OCI-LY1 (cell line): ENCODE results near the gene MRPL43.

Experiments
- H2AFZ ChIP-seq: fragments of 200-600 bp; sonication (generic), shearing (Covaris generic); 2 replicates; pipeline ENCODE4 v1.6.0; 2014; ENCODE audit warnings: antibody characterized with exemption, mild to moderate bottlenecking, low read length
- H3F3A ChIP-seq: fragments of 200-600 bp; sonication (generic), shearing (Covaris generic); 2 replicates; pipeline ENCODE4 v1.6.0; 2014; ENCODE audit warnings: mild to moderate bottlenecking, antibody characterized with exemption, low read length, moderate library complexity; ENCODE audit not compliant: insufficient read depth
- H3K27ac ChIP-seq: fragments of 200-600 bp; sonication (generic); 2 replicates; pipeline ENCODE4 v1.5.1; 2014; ENCODE audit warnings: low read length, mixed run types, mild to moderate bottlenecking, low read depth; ENCODE audit not compliant: poor library complexity, severe bottlenecking
- H3K27me3 ChIP-seq: fragments of 200-600 bp; sonication (generic); 2 replicates; pipeline ENCODE4 v1.6.0; 2014; ENCODE audit warnings: antibody characterized with exemption, mild to moderate bottlenecking, low read length, moderate library complexity; ENCODE audit not compliant: insufficient read depth
- H3K36me3 ChIP-seq: fragments of 200-600 bp; sonication (generic); 2 replicates; pipeline ENCODE4 v1.6.1; 2014; ENCODE audit warnings: mild to moderate bottlenecking, antibody characterized with exemption, low read length, moderate library complexity, mixed read lengths; ENCODE audit not compliant: insufficient read depth
- H3K4me1 ChIP-seq: fragments of 200-600 bp; sonication (generic); 2 replicates; pipeline ENCODE4 v1.5.1; 2014; ENCODE audit warnings: mild to moderate bottlenecking, low read length, moderate library complexity; ENCODE audit not compliant: insufficient read depth, severe bottlenecking
- H3K4me2 ChIP-seq: fragments of 200-600 bp; sonication (generic), shearing (Covaris generic); 2 replicates; pipeline ENCODE4 v1.6.1; 2014; ENCODE audit warnings: low read length
- H3K4me3 ChIP-seq: fragments of 200-600 bp; sonication (generic); 2 replicates; pipeline ENCODE4 v1.5.1; 2014; ENCODE audit warnings: low read length, low read depth, mild to moderate bottlenecking, mixed read lengths; ENCODE audit not compliant: poor library complexity, severe bottlenecking
- H3K79me2 ChIP-seq: fragments of 200-600 bp; shearing (Covaris generic); 2 replicates; pipeline ENCODE4 v1.6.1; 2016; ENCODE audit warnings: mixed run types, low read length, mixed read lengths; ENCODE audit not compliant: insufficient read depth
- H3K9ac ChIP-seq: fragments of 200-600 bp; sonication (generic), shearing (Covaris generic); 2 replicates; pipeline ENCODE4 v1.6.1; 2014; ENCODE audit warnings: mild to moderate bottlenecking, low read length, mixed read lengths
- H3K9me2 ChIP-seq: fragments of 200-600 bp; sonication (generic), shearing (Covaris generic); 2 replicates; pipeline ENCODE4 v1.6.1; 2014; ENCODE audit warnings: low read depth, mild to moderate bottlenecking, low read length, mixed read lengths
- H3K9me3 ChIP-seq: fragments of 200-600 bp; shearing (Covaris generic); 2 replicates; pipeline ENCODE4 v1.6.1; 2014; ENCODE audit warnings: low read length, mixed read lengths
- H4K20me1 ChIP-seq: fragments of 200-600 bp; sonication (generic), shearing (Covaris generic); 2 replicates; pipeline ENCODE4 v1.6.0; 2016; ENCODE audit warnings: mild to moderate bottlenecking, low read length; ENCODE audit not compliant: insufficient read depth
- CTCF ChIP-seq: fragments of 200-600 bp; sonication (generic), shearing (Covaris generic); IDR thresholded peaks from 2 replicates; pipeline ENCODE4 v1.5.1; 2017; ENCODE audit warnings: mild to moderate bottlenecking, antibody characterized with exemption, low read length, moderate library complexity, mixed read lengths
- EZH2 ChIP-seq: fragments of 200-600 bp; sonication (generic), shearing (Covaris generic); IDR thresholded peaks from 2 replicates; pipeline ENCODE4 v1.8.0; 2017; ENCODE audit warnings: borderline replicate concordance, mixed run types, mild to moderate bottlenecking, antibody characterized with exemption, low read length, moderate library complexity, mixed read lengths

MRPL43 gene

GRCh38 chr10:100999742-101000126 is 12.4 kb upstream of the MRPL43 start, which contains the start of gene LZTS2:
TSS of gene LZTS2 (plus strand) at chr10:100999808. CDS start at chr10:101002539, 2,731 bp downstream.
- TF ChIP-seq EZH2 = no peak
- TF ChIP-seq CTCF = no peak
- Histone ChIP-seq H3K27me3 (no peaks in the 10 kb centered on the region), H3K36me3 (peaks cover under 1% of the 10 kb centered on the region; the same call in 1 of the 2 replicates), H3K9me3 (no peaks in the 10 kb centered on the region), H3K9ac (peak within 1 kb of the TSS; percentile 88), H3K79me2 (no peaks in the 10 kb centered on the region), H3K4me3 (peak within 1 kb of the TSS; percentile 92), H3K9me2 (no peaks in the 10 kb centered on the region), H3K4me2 (peak within 1 kb of the TSS; percentile 89), H2AFZ (no peak within 1 kb of the TSS), H3K27ac (peak within 1 kb of the TSS; percentile 97), H3K4me1 (peaks cover 18% of the 10 kb centered on the region), H4K20me1 (no peaks in the 10 kb centered on the region), H3F3A (no peaks in the 10 kb centered on the region; the same call in 1 of the 2 replicates)

- no peaks in the 10 kb centered on the region for H4K20me1 ChIP-seq
- H3K9me2 ChIP-seq = no peaks in the 10 kb centered on the region
- H3K79me2 ChIP-seq = no peaks in the 10 kb centered on the region
Measured at GRCh38 chr10:100998991-100999741, 11.9 kb upstream of the MRPL43 start.

More at GRCh38 chr10:100998991-100999741, 11.9 kb upstream of the MRPL43 start:
- Histone ChIP-seq H3K9me3 (no peaks in the 10 kb centered on the region), H3K36me3 (peaks cover 5% of the 10 kb centered on the region; the same call in 1 of the 2 replicates), H3F3A (no peaks in the 10 kb centered on the region; the same call in 1 of the 2 replicates), H3K9ac (peak overlapping the region; percentile 88), H3K27me3 (no peaks in the 10 kb centered on the region), H3K4me2 (peak overlapping the region; percentile 89), H3K4me1 (peaks cover 18% of the 10 kb centered on the region), H3K27ac (peak overlapping the region; percentile 97), H3K4me3 (peak overlapping the region; percentile 92), H2AFZ (no peak overlapping the region)
- TF ChIP-seq EZH2 = no peak
- TF ChIP-seq CTCF = peak; percentile 58
